GM12891 (cell line): ENCODE results near the gene APC2.

Experiments
- DNase-seq: peaks from one replicate; pipeline ENCODE4 v3.0.0; 2011; ENCODE audit warnings: low spot score; ENCODE audit not compliant: insufficient read length
- FAIRE-seq: peaks from 2 replicates; lab custom pipeline; 2011; peaks lifted over from hg19 to GRCh38; lab: Jason Lieb, UNC
- PAX5 ChIP-seq: IDR thresholded peaks from 2 replicates; pipeline ENCODE4 v1.6.1; 2011; ENCODE audit warnings: low read length, moderate library complexity, mild to moderate bottlenecking; ENCODE audit not compliant: insufficient read depth, severe bottlenecking
- POLR2A ChIP-seq: IDR thresholded peaks from 2 replicates; pipeline ENCODE4 v1.6.1; 2011; ENCODE audit warnings: low read depth, low read length, control low read depth
- POLR2AphosphoS5 ChIP-seq: IDR thresholded peaks from 2 replicates; pipeline ENCODE4 v1.6.1; 2011; ENCODE audit warnings: low read depth, low read length, control low read depth
- POU2F2 ChIP-seq: IDR thresholded peaks from 2 replicates; pipeline ENCODE4 v1.6.1; 2011; ENCODE audit warnings: low read depth, mild to moderate bottlenecking, control low read depth, low read length, moderate library complexity
- SPI1 ChIP-seq: IDR thresholded peaks from 2 replicates; pipeline ENCODE4 v1.6.1; 2011; ENCODE audit warnings: low read depth, low read length, control low read depth
- TAF1 ChIP-seq: IDR thresholded peaks from 2 replicates; pipeline ENCODE4 v1.6.1; 2011; ENCODE audit warnings: low read depth, low read length, control low read depth

The APC2 gene

GRCh38 chr19:1446713-1447481, 3.0 kb upstream of the APC2 start:
- no peak for TF ChIP-seq POU2F2
- TF ChIP-seq PAX5 = no peak
- no peak for TF ChIP-seq POLR2AphosphoS5
- no peak for TF ChIP-seq TAF1
- TF ChIP-seq POLR2A = no peak
- TF ChIP-seq SPI1 = no peak
- FAIRE-seq = no peak
- DNase-seq = no peak

GRCh38 chr19:1447504-1447903, 2.4 kb upstream of the APC2 start:
- TF ChIP-seq PAX5 = no peak
- no peak for TF ChIP-seq POLR2AphosphoS5
- FAIRE-seq = no peak

DNA sequence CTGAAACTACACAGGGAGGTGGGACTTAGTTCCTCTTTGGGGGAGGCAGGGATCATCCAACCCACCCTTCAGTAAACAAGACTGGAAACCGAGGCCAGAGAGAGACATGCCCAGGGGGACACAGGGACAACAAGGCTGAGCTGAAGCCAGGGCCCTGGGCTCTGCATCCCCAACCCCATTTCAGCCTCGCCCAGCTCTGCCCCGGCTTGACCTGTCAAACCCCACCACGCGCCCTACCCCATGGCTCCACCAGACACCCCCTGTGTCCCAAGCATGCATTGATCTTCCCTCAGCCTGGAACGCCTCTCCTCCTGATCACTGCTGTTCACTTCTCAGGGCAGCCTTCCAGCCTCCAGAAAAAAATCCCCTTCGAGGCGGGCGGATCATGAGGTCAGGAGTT, 2.0 kb upstream of the APC2 start:
- DNase-seq (no peak), FAIRE-seq (no peak)
- TF ChIP-seq TAF1 (no peak), POLR2AphosphoS5 (no peak), POLR2A (no peak), PAX5 (no peak), POU2F2 (no peak)

More at GRCh38 chr19:1447504-1447903, 2.4 kb upstream of the APC2 start:
- DNase-seq = no peak

DNA sequence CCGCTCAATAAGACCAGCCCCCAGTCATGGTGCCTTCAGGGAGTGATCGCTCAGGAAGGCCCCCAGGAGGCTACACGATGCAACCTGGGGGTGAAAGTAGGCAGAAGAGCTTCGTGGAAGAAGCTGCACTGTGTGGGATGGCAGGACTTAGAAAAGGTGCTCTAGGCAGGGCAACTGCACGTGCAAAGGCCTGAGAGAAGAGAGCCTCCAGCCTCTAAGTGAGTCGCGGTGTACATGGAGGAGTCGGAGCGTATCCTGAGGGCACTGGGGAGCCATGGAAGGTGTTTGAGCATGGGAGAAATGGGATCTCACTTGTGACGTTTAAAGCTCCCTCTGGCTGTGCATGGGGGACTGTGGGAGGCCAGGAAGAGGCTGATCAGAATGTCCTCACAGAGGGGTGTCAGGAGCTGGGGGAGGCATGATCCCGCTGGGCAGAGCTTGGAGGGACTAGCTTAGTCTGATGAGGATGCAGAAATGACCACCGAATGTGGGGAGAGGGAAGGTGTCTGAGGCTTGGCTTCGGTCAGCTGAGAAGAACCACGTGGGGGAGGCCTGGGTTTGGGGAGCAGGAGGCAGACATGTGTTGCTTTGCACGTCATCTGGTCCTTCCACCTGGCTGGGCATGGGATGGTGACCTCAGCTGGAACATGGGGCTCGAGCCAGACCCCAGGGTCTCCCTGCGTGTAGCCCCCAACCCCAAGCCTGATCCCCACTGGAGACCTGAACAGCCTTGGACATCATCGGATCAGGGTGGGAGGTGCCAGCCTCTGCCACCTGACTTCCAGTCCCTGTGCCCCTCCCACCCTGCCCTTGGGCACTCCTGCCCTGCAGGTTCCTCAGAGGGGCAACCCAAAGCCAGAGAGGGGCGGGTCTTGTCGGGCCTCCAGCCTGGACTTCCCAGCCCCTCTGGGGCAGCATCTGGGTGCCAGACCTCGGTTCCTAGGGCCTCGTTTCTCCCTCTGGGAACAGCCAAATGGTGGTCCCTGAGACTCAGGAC, 1.1 kb downstream of the APC2 start:
- TF ChIP-seq SPI1 (no peak), POLR2AphosphoS5 (no peak), POLR2A (no peak), POU2F2 (no peak), PAX5 (no peak), TAF1 (no peak)
- FAIRE-seq (no peak), DNase-seq (no peak)

DNA sequence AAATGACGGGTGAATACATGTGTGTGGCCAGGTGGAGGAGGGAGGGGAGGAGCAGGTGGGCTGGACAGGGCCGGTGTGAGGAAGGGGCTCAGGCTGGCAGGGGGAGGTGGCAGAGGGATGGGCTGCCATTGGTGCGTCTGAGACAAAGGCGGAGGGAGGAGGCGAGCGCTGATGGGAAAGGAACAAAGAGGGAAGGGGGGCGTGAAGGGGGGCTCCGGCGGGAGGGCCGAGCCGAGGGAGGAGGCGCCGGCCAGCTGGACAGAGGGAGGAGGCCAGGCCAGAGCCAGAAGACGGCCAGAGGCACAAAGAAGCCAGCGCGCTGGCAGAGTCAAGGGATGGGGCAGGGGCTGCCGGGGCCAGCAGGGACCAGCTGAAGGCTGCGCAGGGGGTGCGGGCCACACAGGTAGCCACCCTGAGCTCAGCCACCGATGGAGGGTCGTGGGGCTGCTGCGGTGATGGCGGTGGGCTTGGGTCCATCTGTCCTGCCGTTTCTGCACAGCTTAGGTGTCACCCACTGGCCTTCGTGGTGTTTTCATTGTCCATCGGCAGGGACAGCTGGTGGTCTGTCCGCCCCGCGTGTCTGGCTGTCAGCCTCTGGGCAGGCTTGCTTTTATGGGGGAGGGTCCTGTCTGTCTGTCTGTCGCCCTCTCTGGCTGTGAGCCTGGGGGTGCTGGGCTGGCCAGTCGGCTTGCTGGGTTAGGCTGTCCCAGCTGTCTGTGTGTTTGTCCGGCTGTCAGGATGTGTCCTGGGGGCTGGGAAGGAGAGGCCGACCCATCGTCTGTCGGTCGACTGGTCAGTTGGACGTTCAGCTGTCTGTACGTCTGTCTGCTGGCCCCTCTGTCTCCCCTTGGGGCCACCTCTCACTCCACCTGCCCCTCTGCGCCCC, 2.2 kb downstream of the APC2 start:
- TF ChIP-seq SPI1 = no peak
- no peak for TF ChIP-seq POLR2AphosphoS5
- no peak for TF ChIP-seq POU2F2
- no peak for TF ChIP-seq PAX5
- TF ChIP-seq TAF1 = no peak
- no peak; the same call in 1 of the 2 replicates for TF ChIP-seq POLR2A
- FAIRE-seq (no peak), DNase-seq (no peak)

- no peak for TF ChIP-seq POLR2AphosphoS5
- TF ChIP-seq POU2F2 = no peak
- TF ChIP-seq POLR2A = no peak
- TF ChIP-seq PAX5 = no peak
- TF ChIP-seq TAF1 = no peak
- no peak for TF ChIP-seq SPI1
- no peak for FAIRE-seq
- no peak for DNase-seq
These were observed 3.0 kb downstream of the APC2 start for GRCh38 chr19:1452802-1453524.

- FAIRE-seq = peak; percentile 50
- no peak for DNase-seq
- TF ChIP-seq POU2F2 (no peak), TAF1 (no peak), POLR2AphosphoS5 (no peak), POLR2A (no peak), SPI1 (no peak), PAX5 (no peak)
These were observed 3.8 kb downstream of the APC2 start for GRCh38 chr19:1453525-1454364.

DNA sequence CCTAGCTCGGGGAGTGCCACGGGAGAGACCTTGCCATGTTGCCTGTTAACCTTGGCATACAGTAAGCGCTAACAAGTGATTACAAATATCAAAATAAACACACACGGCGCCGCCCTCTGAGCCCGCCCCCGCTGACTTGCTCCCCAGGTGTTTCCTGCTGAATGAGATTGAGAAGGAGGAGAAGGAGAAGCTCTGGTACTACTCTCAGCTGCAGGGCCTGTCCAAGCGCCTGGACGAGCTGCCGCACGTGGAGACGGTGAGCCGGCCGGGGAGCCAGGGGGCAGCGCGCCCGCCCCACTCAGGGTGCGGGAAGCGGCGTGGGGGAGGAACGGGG, 5.0 kb downstream of the APC2 start:
- no peak for FAIRE-seq
- TF ChIP-seq POLR2AphosphoS5 = no peak
- no peak for TF ChIP-seq PAX5
- TF ChIP-seq SPI1 = no peak
- no peak for TF ChIP-seq POLR2A
- no peak for TF ChIP-seq POU2F2
- no peak for TF ChIP-seq TAF1
- no peak for DNase-seq
